HepG2 (cell line): Measurements from ENCODE around the gene RNLS. TPM values are rescaled to one million over a fixed set of nuclear protein-coding genes. Genes with fewer than 3 reads are reported as not detected.

Experiments
- ATAC-seq: fragments of 200-7000 bp; cut with Tn5 transposase; 3 replicates; pipeline ENCODE4 v1.9.1; 2020; ENCODE audit warnings: mild to moderate bottlenecking, moderate library complexity
- BruUV-seq: library from RNA; stranded (reverse); fragments of 400-500 nt; replicated peaks from 2 replicates; lab custom pipeline; 2021; lab: Mats Ljungman, UMichigan
- CTCF ChIA-PET: fragments of 300-600 bp; formaldehyde crosslinking; extraction: SDS; loops from one replicate; lab custom pipeline; 2021; ENCODE audit warnings: low total read pairs, inconsistent platforms, low intra/inter-chr PET ratio; lab: Yijun Ruan, JAX
- POLR2A ChIA-PET: fragments of 350-600 bp; sonication (Branson Sonifier 250); formaldehyde crosslinking; loops from one replicate; lab custom pipeline; 2020; ENCODE audit warnings: antibody characterized with exemption, inconsistent platforms; lab: Yijun Ruan, JAX
- DNase-seq: peaks from one replicate; pipeline ENCODE4 v3.0.0-alpha.2; 2015; ENCODE audit warnings: low spot score
- FAIRE-seq: peaks from 3 replicates; lab custom pipeline; 2011; peaks lifted over from hg19 to GRCh38; lab: Jason Lieb, UNC
- H2AFZ ChIP-seq: one replicate; pipeline ENCODE4 v1.6.1; 2011; ENCODE audit warnings: low read length, inconsistent platforms
- H3K27ac ChIP-seq: fragments of 300-600 bp; 3 replicates; pipeline ENCODE4 v1.8.0; 2011; ENCODE audit warnings: mixed run types, mild to moderate bottlenecking, mixed read lengths, low read length, inconsistent platforms; ENCODE audit not compliant: insufficient read depth; ENCODE audit errors: extremely low read length
- H3K27me3 ChIP-seq, 2 experiments: fragments of 200-600 bp in 1 of 2; 2 replicates in 1 of 2; 3 replicates in 1 of 2; pipeline versions ENCODE4 v1.6.0 to v1.8.0; 2011; ENCODE audit warnings: low read length in 2 of 2, mild to moderate bottlenecking in 2 of 2, moderate library complexity in 2 of 2, inconsistent platforms in 1 of 2; ENCODE audit not compliant: insufficient read depth in 2 of 2, control insufficient read depth in 1 of 2
- H3K36me3 ChIP-seq, 2 experiments: fragments of 200-600 bp in 1 of 2; replicated peaks in 1 of 2; 2 replicates in 1 of 2; 3 replicates in 1 of 2; pipeline versions ENCODE4 v1.5.1 to v1.8.0; 2011; ENCODE audit warnings: low read length in 2 of 2, inconsistent platforms in 1 of 2; ENCODE audit not compliant: insufficient read depth in 2 of 2, control insufficient read depth in 1 of 2
- H3K4me1 ChIP-seq: 2 replicates; pipeline ENCODE4 v1.5.1; 2012; ENCODE audit warnings: low read length, inconsistent platforms; ENCODE audit not compliant: insufficient read depth
- H3K4me2 ChIP-seq: 2 replicates; pipeline ENCODE4 v1.6.0; 2011; ENCODE audit warnings: low read depth, low read length, inconsistent platforms
- H3K4me3 ChIP-seq, 3 experiments: fragments of 200-600 bp in 1 of 3; sonication (generic), shearing (Covaris generic) in 1 of 3; replicated peaks in 1 of 3; 2 replicates each; pipeline ENCODE4 v1.5.1; 2011 to 2016; ENCODE audit warnings: low read length in 3 of 3, inconsistent platforms in 2 of 3, low read depth in 2 of 3, mild to moderate bottlenecking in 2 of 3, control low read depth in 1 of 3, mixed read lengths in 1 of 3; ENCODE audit not compliant: insufficient read depth in 1 of 3
- H3K79me2 ChIP-seq: one replicate; pipeline ENCODE4 v1.6.1; 2011; ENCODE audit warnings: low read length, inconsistent platforms; ENCODE audit not compliant: insufficient read depth
- H3K9ac ChIP-seq: 2 replicates; pipeline ENCODE4 v1.6.0; 2011; ENCODE audit warnings: mild to moderate bottlenecking, low read depth, low read length, inconsistent platforms; ENCODE audit not compliant: insufficient read depth
- H3K9me3 ChIP-seq: 2 replicates; pipeline ENCODE4 v1.5.1; 2012; ENCODE audit warnings: mild to moderate bottlenecking, low read length
- H4K20me1 ChIP-seq: 2 replicates; pipeline ENCODE4 v1.6.0; 2011; ENCODE audit warnings: inconsistent platforms, mild to moderate bottlenecking, low read length, moderate library complexity; ENCODE audit not compliant: insufficient read depth
- AHDC1 ChIP-seq: sonication (generic); formaldehyde crosslinking; IDR thresholded peaks from 2 replicates; pipeline ENCODE4 v1.5.1; 2020; ENCODE audit warnings: mild to moderate bottlenecking, missing genetic modification reagents, borderline replicate concordance
- ARID3A ChIP-seq: IDR thresholded peaks from 2 replicates; pipeline ENCODE4 v1.6.1; 2012; ENCODE audit warnings: low read depth, low read length, improper control_type of control experiment
- ATF2 ChIP-seq: sonication (generic); formaldehyde crosslinking; IDR thresholded peaks from 2 replicates; pipeline ENCODE4 v1.4.0; 2020; ENCODE audit warnings: missing genetic modification reagents
- ESRRA ChIP-seq: sonication (generic); formaldehyde crosslinking; IDR thresholded peaks from 2 replicates; pipeline ENCODE4 v1.5.1; 2020; ENCODE audit warnings: mild to moderate bottlenecking, low read depth, missing genetic modification reagents
- KMT2B ChIP-seq: IDR thresholded peaks from 2 replicates; pipeline ENCODE4 v1.6.1; 2016; ENCODE audit warnings: missing genetic modification reagents, missing compliant biosample characterization
- MBD4 ChIP-seq: IDR thresholded peaks from 2 replicates; pipeline ENCODE4 v1.6.1; 2012; ENCODE audit warnings: low read length, inconsistent platforms, borderline replicate concordance
- MTF2 ChIP-seq: sonication (generic); formaldehyde crosslinking; IDR thresholded peaks from 2 replicates; pipeline ENCODE4 v1.5.0; 2020; ENCODE audit warnings: missing genetic modification reagents, borderline replicate concordance
- NAIF1 ChIP-seq: sonication (generic); formaldehyde crosslinking; IDR thresholded peaks from 2 replicates; pipeline ENCODE4 v1.5.0; 2020; ENCODE audit warnings: mild to moderate bottlenecking, missing genetic modification reagents, borderline replicate concordance
- PAX8 ChIP-seq: sonication (generic); formaldehyde crosslinking; IDR thresholded peaks from 2 replicates; pipeline ENCODE4 v1.8.0; 2022; ENCODE audit warnings: mild to moderate bottlenecking, missing genetic modification reagents, borderline replicate concordance
- RFXANK ChIP-seq: IDR thresholded peaks from 2 replicates; pipeline ENCODE4 v1.6.1; 2016
- SCMH1 ChIP-seq: sonication (generic); formaldehyde crosslinking; IDR thresholded peaks from 2 replicates; pipeline ENCODE4 v1.9.0; 2021; ENCODE audit warnings: missing genetic modification reagents, mild to moderate bottlenecking, borderline replicate concordance
- SIX1 ChIP-seq: sonication (generic); formaldehyde crosslinking; IDR thresholded peaks from 2 replicates; pipeline ENCODE4 v1.4.0; 2020; ENCODE audit warnings: missing genetic modification reagents, borderline replicate concordance
- ZNF335 ChIP-seq: sonication (generic); formaldehyde crosslinking; IDR thresholded peaks from 2 replicates; pipeline ENCODE4 v1.4.0; 2020; ENCODE audit warnings: missing genetic modification reagents
- ZNF670 ChIP-seq: sonication (generic); formaldehyde crosslinking; IDR thresholded peaks from 2 replicates; pipeline ENCODE4 v1.8.0; 2022; ENCODE audit warnings: mild to moderate bottlenecking, missing genetic modification reagents, borderline replicate concordance
- WGBS: methylation state at CpG from one replicate; pipeline ENCODE4 v1.1.6; 2017; ENCODE audit warnings: low lambda C conversion rate; 5-methylcytosine and 5-hydroxymethylcytosine counted together
- in situ Hi-C: cut with HindIII; loops from 2 replicates; pipeline ENCODE4 v1.10.0; 2017; ENCODE audit warnings: low pct_unique_long_range_greater_than_20kb; ENCODE audit not compliant: extremely low pct_ligation_motif_present
- intact Hi-C: fragments of 100-400 bp; cut with micrococcal nuclease; formaldehyde crosslinking; loops from one replicate; pipeline ENCODE4 v1.10.0; 2022; ENCODE audit not compliant: unreplicated experiment
- polyA plus RNA-seq, 8 experiments: library from polyadenylated mRNA; depleted of rRNA in 3 of 8; stranded (reverse) in 7 of 8; unstranded in 1 of 8; fragments of >200 nt; fragmentation: Illumina TruSeq in 4 of 8; extraction: Trizol in 4 of 8; gene quantifications; 2 replicates each; pipeline versions ENCODE4 v1.2.1 to v1.2.3, GENCODE V29; 2011 to 2016; ENCODE audit warnings: low read depth in 4 of 8, missing spikeins in 1 of 8, mixed read lengths in 1 of 8; ENCODE audit not compliant: insufficient read depth in 1 of 8
- total RNA-seq, 5 experiments: library from RNA; depleted of rRNA; stranded (reverse); fragments of >200 nt; fragmentation: Illumina TruSeq; extraction: Trizol; gene quantifications; 2 replicates each; pipeline ENCODE4 v1.2.3, GENCODE V29; 2016; ENCODE audit warnings: low read depth in 1 of 5
- TF ChIP-seq, protein P1 (sequence below): IDR thresholded peaks from 2 replicates; pipeline ENCODE4 v1.6.1; 2016; ENCODE audit warnings: missing compliant biosample characterization, missing genetic modification reagents, borderline replicate concordance

The RNLS gene
- total and polyA plus RNA-seq, 2 of the 13 experiments (the other 11 are each of a cell fraction or from before 2014, with no cell fraction given), result not detected

- no peak for FAIRE-seq
- 37% methylated on average over 2 of the region's 2 CpGs for WGBS
- TF ChIP-seq KMT2B (CRISPR knock-in tag) (no peak), ZNF670 (CRISPR knock-in tag) (no peak), ARID3A (no peak), ESRRA (CRISPR knock-in tag) (no peak), MBD4 (no peak), NAIF1 (CRISPR knock-in tag) (no peak), MTF2 (CRISPR knock-in tag) (no peak), ZNF335 (CRISPR knock-in tag) (no peak), AHDC1 (CRISPR knock-in tag) (no peak), SCMH1 (CRISPR knock-in tag) (no peak), RFXANK (CRISPR knock-in tag) (no peak), SIX1 (CRISPR knock-in tag) (no peak), PAX8 (CRISPR knock-in tag) (no peak), ATF2 (no peak)
- TF ChIP-seq, protein P1, sequence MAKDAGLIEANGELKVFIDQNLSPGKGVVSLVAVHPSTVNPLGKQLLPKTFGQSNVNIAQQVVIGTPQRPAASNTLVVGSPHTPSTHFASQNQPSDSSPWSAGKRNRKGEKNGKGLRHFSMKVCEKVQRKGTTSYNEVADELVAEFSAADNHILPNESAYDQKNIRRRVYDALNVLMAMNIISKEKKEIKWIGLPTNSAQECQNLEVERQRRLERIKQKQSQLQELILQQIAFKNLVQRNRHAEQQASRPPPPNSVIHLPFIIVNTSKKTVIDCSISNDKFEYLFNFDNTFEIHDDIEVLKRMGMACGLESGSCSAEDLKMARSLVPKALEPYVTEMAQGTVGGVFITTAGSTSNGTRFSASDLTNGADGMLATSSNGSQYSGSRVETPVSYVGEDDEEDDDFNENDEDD (CRISPR knock-in tag), result no peak
Observed at GRCh38 chr10:88238615-88238914, 344.6 kb downstream of the RNLS start.

More at GRCh38 chr10:88238615-88238914, 344.6 kb downstream of the RNLS start:
- intact Hi-C loops (no loop called here), in situ Hi-C loops (no loop called here)
- no peak overlapping the region for H3K4me3 ChIP-seq
- BruUV-seq, result no TSS peak
- H3K36me3 ChIP-seq, result no peaks in the 10 kb centered on the region
- H3K79me2 ChIP-seq, result no peaks in the 10 kb centered on the region
- H2AFZ ChIP-seq, result no peak overlapping the region
- H3K27ac ChIP-seq, result no peak overlapping the region
- CTCF ChIA-PET, result no interaction called here
- H4K20me1 ChIP-seq, result no peaks in the 10 kb centered on the region
- ATAC-seq, result no peak
- POLR2A ChIA-PET, result no interaction called here
- DNase-seq, result no peak
- H3K9ac ChIP-seq, result no peak overlapping the region
- no peak overlapping the region for H3K4me2 ChIP-seq
- H3K9me3 ChIP-seq, result no peaks in the 10 kb centered on the region
- no peaks in the 10 kb centered on the region for H3K27me3 ChIP-seq
- H3K4me1 ChIP-seq, result no peaks in the 10 kb centered on the region
